Left ventricle myocardium inferior (tissue), 1 donor: ENCODE measurements around the gene YWHAB. TPM values are rescaled to one million over a fixed set of nuclear protein-coding genes. Genes with fewer than 3 reads are reported as not detected.

Experiments used
- DNase-seq: peaks from one replicate; pipeline ENCODE4 v3.0.0-alpha.2; 2020
- H3K27ac ChIP-seq: fragments of 200-600 bp; replicated peaks from 2 replicates; pipeline ENCODE4 v1.8.0; 2021
- H3K27me3 ChIP-seq: fragments of 200-600 bp; 2 replicates; pipeline ENCODE4 v1.8.0; 2021; ENCODE audit warnings: low read depth
- H3K36me3 ChIP-seq: fragments of 200-600 bp; 2 replicates; pipeline ENCODE4 v1.8.0; 2021
- H3K4me1 ChIP-seq: fragments of 200-600 bp; 2 replicates; pipeline ENCODE4 v1.8.0; 2021
- H3K4me3 ChIP-seq: fragments of 200-600 bp; 2 replicates; pipeline ENCODE4 v1.8.0; 2021; ENCODE audit warnings: mild to moderate bottlenecking, moderate library complexity
- H3K9me3 ChIP-seq: fragments of 200-600 bp; replicated peaks from 2 replicates; pipeline ENCODE4 v1.8.0; 2021
- intact Hi-C: fragments of 100-400 bp; cut with micrococcal nuclease; formaldehyde crosslinking; loops from one replicate; pipeline ENCODE4 v1.11.0; 2022
- total RNA-seq: library from RNA; stranded (reverse); fragmentation: NEBNext Ultra II Directional; extraction: Animal tissue kit (Norgen Biotek cat#: 25700); gene quantifications from one replicate; pipeline ENCODE4 v1.2.1, GENCODE V29; 2021
- TF ChIP-seq, protein P1 (sequence below): fragments of 200-600 bp; IDR thresholded peaks from 2 replicates; pipeline ENCODE4 v1.8.0; 2021; ENCODE audit warnings: antibody characterized with exemption, mild to moderate bottlenecking, borderline replicate concordance
- donor health status: DM: no; HTN: yes; CAD: no; lungs with severe emphysema.

The YWHAB gene
- total RNA-seq, 1 donor from 2014 or later: 106 TPM

DNA sequence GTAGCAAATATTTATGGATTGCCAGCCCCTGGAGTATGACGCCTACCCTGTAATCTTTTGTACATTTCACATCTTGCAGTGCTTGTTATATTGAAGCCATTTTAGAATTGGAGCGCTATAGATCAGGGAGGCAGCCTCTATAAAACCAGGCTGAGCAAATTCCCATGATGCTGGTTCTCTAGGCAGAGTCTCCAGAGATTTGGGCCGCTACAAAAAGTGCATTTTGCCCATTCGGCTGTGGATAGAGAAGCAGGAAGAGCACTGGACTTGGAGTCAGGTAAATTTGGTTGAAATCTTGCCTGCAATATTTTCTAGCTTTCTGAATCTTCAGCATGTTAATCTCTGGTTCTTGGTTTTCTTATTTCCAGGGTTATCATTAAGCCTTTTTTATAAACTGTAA lies 2.0 kb downstream of the YWHAB start:
- peak overlapping the region; percentile 93 for H3K4me3 ChIP-seq
- H3K27me3 ChIP-seq: no peaks in the 10 kb centered on the region
- TF ChIP-seq, protein P1, sequence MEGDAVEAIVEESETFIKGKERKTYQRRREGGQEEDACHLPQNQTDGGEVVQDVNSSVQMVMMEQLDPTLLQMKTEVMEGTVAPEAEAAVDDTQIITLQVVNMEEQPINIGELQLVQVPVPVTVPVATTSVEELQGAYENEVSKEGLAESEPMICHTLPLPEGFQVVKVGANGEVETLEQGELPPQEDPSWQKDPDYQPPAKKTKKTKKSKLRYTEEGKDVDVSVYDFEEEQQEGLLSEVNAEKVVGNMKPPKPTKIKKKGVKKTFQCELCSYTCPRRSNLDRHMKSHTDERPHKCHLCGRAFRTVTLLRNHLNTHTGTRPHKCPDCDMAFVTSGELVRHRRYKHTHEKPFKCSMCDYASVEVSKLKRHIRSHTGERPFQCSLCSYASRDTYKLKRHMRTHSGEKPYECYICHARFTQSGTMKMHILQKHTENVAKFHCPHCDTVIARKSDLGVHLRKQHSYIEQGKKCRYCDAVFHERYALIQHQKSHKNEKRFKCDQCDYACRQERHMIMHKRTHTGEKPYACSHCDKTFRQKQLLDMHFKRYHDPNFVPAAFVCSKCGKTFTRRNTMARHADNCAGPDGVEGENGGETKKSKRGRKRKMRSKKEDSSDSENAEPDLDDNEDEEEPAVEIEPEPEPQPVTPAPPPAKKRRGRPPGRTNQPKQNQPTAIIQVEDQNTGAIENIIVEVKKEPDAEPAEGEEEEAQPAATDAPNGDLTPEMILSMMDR: no peak
- peaks cover 79% of the 10 kb centered on the region for H3K4me1 ChIP-seq
- intact Hi-C loops: no loop called here
- DNase-seq: no peak
- H3K9me3 ChIP-seq: no peaks in the 10 kb centered on the region
- H3K36me3 ChIP-seq: no peaks in the 10 kb centered on the region
- no peak overlapping the region for H3K27ac ChIP-seq

DNA sequence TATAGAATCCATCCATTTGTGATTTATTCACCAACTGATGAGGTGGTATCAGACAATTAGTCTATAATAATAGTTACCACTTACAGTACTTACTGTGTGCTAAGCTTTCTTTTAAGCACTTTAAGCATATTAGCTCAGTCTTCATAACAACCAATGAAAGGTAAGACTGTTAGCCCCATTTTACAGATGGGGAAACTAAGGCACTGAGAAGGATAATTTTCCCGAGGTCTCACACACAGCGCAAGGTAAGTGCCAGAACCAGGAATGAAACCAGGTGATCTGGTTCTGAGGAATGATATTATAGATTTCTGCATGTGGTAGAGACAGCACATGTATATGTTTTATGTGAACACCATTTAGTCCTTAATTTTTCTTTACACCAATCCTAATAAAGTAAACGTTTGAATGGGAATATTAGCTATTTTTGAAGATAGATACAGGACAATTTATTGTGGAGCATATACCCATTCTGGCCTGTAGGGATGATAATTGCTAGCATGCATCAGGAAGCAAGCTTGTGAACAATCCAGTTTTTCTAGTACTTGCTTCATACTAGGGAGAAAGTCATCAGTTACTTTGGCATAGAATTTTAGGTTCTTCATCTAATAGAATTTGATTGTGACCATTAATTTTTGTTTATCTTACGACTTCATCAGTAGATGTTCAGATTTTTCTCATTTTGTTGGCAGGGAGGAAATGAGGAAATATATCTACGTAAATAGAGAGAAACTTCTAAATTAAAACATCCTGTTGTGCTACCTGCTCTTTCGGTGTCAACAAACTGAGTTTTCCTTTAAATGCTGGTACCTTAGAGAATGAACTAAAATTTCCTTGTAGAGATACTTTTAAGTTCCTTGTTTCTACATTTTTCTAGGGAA lies 3.0 kb downstream of the YWHAB start:
- TF ChIP-seq, protein P1: peak; percentile 29
- no peak overlapping the region for H3K27ac ChIP-seq
- DNase-seq: no peak
- H3K4me1 ChIP-seq: peaks cover 88% of the 10 kb centered on the region
- H3K27me3 ChIP-seq: no peaks in the 10 kb centered on the region
- intact Hi-C loops: no loop called here
- no peaks in the 10 kb centered on the region for H3K9me3 ChIP-seq
- H3K36me3 ChIP-seq: no peaks in the 10 kb centered on the region
- peak overlapping the region; percentile 93 for H3K4me3 ChIP-seq

DNA sequence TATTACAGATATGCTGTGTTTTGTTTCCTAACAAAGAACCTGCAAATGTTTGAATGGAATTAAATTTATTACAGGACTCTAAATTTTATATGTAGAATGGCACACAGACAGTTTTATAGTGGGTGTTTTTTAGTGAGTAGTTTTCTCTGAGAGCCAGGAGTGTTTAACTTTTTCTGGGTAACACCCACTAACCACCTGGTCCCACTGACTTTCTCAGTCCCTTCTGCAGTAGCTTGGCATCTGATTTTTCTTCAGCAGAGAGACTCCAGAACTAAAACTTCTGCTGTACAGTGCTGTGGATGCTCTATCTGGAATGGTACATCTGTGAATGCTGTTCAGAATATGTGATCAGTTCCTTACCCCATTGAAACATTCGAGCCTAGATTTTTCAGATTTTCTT lies 6.3 kb downstream of the YWHAB start:
- TF ChIP-seq, protein P1: no peak
- no peak for DNase-seq
- Histone ChIP-seq H3K9me3 (no peaks in the 10 kb centered on the region), H3K27me3 (no peaks in the 10 kb centered on the region), H3K27ac (no peak overlapping the region), H3K36me3 (no peaks in the 10 kb centered on the region), H3K4me1 (peaks cover 99% of the 10 kb centered on the region), H3K4me3 (no peak overlapping the region)
- intact Hi-C loops: no loop called here

DNA sequence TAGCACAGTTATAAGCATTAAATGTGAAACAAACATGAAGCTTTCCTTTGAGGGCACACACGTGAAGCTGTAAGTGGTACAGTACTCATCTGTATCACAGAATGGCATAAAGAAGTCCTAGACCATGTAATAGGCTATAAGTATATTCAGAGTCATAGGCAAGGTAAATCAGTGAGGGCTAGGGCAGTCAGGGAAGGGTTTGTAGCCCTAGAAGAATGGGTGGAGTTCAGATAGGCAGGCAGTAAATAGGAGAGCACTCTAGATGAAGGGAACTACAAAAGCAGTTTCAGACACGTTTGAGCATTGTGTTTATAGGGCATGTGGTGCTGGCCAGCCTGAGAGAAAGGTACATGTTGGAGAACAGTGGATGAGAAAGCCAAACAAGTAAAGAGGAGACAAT lies 9.5 kb downstream of the YWHAB start:
- DNase-seq: no peak
- Histone ChIP-seq H3K4me3 (no peak overlapping the region), H3K9me3 (no peaks in the 10 kb centered on the region), H3K27ac (peak overlapping the region; percentile 5), H3K4me1 (peaks cover 88% of the 10 kb centered on the region), H3K27me3 (no peaks in the 10 kb centered on the region), H3K36me3 (no peaks in the 10 kb centered on the region)
- TF ChIP-seq, protein P1: no peak
- intact Hi-C loops: no loop called here

DNA sequence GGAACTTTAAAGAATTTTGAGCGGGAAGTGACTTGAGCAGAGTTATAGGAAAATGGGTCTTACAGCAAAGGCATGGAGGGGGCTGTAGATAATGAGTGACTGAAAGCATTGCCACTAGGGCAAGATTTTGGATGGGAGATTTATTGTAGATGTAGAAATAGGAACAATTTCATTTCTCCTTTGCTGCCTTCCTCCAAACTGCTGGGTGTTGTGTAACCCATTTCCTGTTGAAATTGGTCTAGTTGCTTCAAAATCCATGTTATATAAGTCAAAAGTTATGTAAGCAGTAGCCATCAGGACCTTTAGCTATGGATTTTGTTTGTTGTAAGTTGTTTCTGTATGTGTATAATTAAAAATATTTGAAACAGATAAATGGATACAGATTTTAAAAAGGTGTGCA lies 11.1 kb downstream of the YWHAB start:
- no peaks in the 10 kb centered on the region for H3K9me3 ChIP-seq
- H3K27ac ChIP-seq: peak overlapping the region; percentile 24
- DNase-seq: no peak
- intact Hi-C loops: no loop called here
- no peaks in the 10 kb centered on the region for H3K27me3 ChIP-seq
- peaks cover 4% of the 10 kb centered on the region for H3K36me3 ChIP-seq
- TF ChIP-seq, protein P1: no peak
- H3K4me3 ChIP-seq: no peak overlapping the region
- H3K4me1 ChIP-seq: peaks cover 88% of the 10 kb centered on the region
